Measurements from ENCODE around the gene PDS5A. TPM values are rescaled to one million over a fixed set of nuclear protein-coding genes. Genes with fewer than 3 reads are reported as not detected.
"Not testable (repeated sequence)": the region's sequence is repeated elsewhere in the genome, so short reads cannot be mapped to it uniquely, and the experiment has no call there.

The PDS5A gene
- total RNA-seq, 4 donors from 2014 or later: 68.3 to 110 (median 76.8) TPM

DNA sequence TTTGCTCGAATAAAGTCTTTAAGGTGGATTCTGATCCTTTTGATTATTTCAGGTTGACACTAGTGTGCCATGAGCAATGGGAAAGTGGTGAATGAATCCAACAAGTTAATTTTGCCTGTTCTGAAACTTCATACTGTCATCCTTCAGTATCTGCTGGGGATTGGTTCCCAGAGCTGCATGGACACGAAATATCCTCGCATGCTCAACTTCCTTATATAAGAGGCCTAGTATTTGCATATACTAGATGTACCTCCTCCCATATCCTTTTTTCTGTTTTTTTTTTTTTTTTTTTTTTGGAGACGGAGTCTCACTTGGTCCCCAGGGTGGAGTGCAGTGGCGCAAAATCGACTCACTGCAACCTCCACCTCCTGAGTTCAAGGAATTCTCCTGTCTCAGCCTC is 23.0 kb upstream of the PDS5A start:
- TF ChIP-seq POLR2A (IDR thresholded peaks at IDR 0.05): no peak
- TF ChIP-seq, protein P1, sequence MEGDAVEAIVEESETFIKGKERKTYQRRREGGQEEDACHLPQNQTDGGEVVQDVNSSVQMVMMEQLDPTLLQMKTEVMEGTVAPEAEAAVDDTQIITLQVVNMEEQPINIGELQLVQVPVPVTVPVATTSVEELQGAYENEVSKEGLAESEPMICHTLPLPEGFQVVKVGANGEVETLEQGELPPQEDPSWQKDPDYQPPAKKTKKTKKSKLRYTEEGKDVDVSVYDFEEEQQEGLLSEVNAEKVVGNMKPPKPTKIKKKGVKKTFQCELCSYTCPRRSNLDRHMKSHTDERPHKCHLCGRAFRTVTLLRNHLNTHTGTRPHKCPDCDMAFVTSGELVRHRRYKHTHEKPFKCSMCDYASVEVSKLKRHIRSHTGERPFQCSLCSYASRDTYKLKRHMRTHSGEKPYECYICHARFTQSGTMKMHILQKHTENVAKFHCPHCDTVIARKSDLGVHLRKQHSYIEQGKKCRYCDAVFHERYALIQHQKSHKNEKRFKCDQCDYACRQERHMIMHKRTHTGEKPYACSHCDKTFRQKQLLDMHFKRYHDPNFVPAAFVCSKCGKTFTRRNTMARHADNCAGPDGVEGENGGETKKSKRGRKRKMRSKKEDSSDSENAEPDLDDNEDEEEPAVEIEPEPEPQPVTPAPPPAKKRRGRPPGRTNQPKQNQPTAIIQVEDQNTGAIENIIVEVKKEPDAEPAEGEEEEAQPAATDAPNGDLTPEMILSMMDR (IDR thresholded peaks at IDR 0.05): no peak
- H3K9me3 ChIP-seq: no peaks in the 10 kb centered on the region
- no peaks in the 10 kb centered on the region for H3K36me3 ChIP-seq
- H3K4me3 ChIP-seq: no peak overlapping the region
- no peak for DNase-seq
- no peaks in the 10 kb centered on the region for H3K27me3 ChIP-seq
- H3K4me1 ChIP-seq: no peaks in the 10 kb centered on the region
- H3K27ac ChIP-seq: no peak overlapping the region

DNA sequence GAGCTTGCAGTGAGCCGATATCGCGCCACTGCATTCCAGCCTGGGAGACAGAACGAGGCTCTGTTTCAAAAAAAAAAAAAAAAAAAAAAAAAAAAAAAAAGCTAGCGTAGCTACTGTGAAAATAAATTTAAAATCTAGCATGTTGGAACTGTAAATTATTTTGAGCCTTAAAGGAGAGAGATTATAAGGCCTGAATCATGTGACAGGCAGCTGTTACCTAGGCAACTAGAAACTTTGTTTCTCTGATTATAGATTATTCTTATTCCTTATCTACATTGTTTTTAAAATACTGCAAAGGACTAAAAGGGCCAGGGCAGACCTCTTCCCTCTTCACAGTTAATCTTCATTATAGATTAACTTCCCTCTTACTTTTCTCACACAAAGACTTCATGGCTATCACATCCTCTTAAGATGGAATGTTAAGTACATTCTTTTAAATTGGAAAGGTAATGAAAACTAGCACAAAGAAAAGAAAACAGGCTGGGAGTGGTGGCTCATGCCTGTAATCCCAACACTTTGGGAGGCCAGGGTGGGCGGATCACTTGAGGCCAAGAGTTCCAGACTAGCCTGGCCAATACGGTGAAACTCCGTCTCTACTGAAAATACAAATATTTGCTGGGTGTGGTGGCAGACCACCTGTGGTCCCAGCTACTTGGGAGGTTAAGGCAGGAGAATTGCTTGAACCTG is 21.1 kb upstream of the PDS5A start:
- Histone ChIP-seq H3K36me3 (no peaks in the 10 kb centered on the region), H3K4me3 (no peak overlapping the region), H3K4me1 (no peaks in the 10 kb centered on the region), H3K27ac (no peak overlapping the region), H3K9me3 (no peaks in the 10 kb centered on the region), H3K27me3 (no peaks in the 10 kb centered on the region)
- DNase-seq: no peak
- no peak for TF ChIP-seq POLR2A (IDR thresholded peaks at IDR 0.05)
- TF ChIP-seq, protein P1 (IDR thresholded peaks at IDR 0.05): no peak

DNA sequence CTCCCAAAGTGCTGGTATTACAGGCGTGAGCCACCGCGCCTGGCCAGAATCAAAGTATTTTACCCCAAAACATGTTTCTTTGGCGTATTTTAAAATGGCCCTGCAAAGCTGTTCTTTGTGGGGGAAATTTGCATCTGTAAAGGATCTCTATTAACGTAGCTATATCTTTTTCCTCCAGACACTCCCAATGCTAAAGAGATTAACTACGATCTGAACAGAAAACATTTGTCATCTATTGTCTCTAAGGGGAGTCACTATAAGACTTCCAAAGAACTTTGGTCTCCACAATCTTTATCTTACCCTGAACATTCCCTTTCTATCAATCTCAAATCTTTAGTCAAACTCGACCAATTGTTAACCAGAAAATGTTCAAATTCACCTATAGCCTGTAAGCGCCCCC is 19.1 kb upstream of the PDS5A start:
- no peaks in the 10 kb centered on the region for H3K9me3 ChIP-seq
- TF ChIP-seq, protein P1 (IDR thresholded peaks at IDR 0.05): no peak
- no peak for TF ChIP-seq POLR2A (IDR thresholded peaks at IDR 0.05)
- no peaks in the 10 kb centered on the region for H3K4me1 ChIP-seq
- H3K4me3 ChIP-seq: no peak overlapping the region
- H3K27me3 ChIP-seq: no peaks in the 10 kb centered on the region
- H3K27ac ChIP-seq: no peak overlapping the region
- DNase-seq: no peak
- H3K36me3 ChIP-seq: no peaks in the 10 kb centered on the region

DNA sequence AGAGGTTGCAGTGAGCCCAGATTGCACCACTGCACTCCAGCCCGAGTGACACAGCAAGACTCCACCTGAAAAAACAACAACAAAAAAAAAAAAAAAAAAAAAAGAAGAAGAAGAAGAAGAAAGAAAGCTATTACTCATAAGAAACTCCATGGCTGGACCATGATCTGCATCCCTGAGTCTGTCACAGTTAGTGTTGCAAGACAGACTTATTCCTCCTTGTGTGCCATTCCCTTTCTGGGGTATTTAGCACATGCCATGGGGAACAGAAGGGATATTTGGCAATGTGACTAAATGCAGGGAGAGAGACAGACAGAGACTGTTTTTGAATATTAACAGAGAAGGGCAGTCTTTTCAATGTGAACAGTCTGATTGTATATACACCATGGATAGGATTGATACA is 16.7 kb upstream of the PDS5A start:
- DNase-seq: no peak

DNA sequence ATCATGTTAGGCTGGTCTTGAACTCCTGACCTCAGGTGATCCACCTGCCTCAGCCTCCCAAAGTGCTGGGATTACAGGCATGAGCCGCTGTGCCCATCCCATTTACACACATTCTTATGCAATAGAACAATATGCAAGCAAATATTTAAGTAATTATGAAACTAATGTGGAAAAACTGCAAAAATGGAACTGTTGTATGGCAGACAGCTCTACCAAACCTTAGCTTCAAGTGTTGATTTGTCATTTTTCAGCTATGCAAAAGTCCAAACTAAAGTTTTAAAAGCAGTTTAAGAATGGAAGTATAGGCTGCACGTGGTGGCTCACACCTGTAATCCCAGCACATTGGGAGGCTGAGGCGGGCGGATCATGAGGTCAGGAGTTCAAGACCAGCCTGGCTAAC is 11.7 kb upstream of the PDS5A start:
- DNase-seq, H3K27me3 ChIP-seq, H3K9me3 ChIP-seq, H3K36me3 ChIP-seq, H3K27ac ChIP-seq, H3K4me1 ChIP-seq, H3K4me3 ChIP-seq: not testable (repeated sequence)

More for the DNA sequence above, 16.7 kb upstream of the PDS5A start:
- TF ChIP-seq POLR2A (IDR thresholded peaks at IDR 0.05): no peak
- TF ChIP-seq, protein P1 (IDR thresholded peaks at IDR 0.05): no peak
- Histone ChIP-seq H3K9me3 (no peaks in the 10 kb centered on the region), H3K27me3 (no peaks in the 10 kb centered on the region), H3K4me1 (no peaks in the 10 kb centered on the region), H3K36me3 (no peaks in the 10 kb centered on the region), H3K27ac (no peak overlapping the region), H3K4me3 (no peak overlapping the region)

DNA sequence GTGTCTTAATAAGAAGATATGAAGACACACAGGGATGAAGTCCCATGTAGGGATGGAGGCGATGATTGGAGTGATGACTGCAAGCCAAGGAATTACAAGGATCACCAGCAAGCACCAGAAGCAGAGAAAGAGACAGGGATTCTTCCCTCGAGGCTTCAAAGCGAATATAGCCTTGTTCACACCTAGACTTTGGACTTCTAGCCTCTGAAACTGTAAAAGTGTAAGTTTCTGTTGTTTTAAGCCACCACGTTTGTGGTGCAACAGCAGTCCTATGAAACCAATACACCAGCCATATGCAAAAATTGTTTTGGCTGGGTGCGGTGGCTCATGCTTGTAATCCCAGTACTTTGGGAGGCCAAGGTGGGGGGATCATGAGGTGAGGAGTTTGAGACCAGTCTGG is 9.8 kb upstream of the PDS5A start:
- DNase-seq: no peak
- H3K36me3 ChIP-seq: no peaks in the 10 kb centered on the region
- TF ChIP-seq POLR2A (IDR thresholded peaks at IDR 0.05): no peak
- TF ChIP-seq, protein P1 (IDR thresholded peaks at IDR 0.05): no peak
- no peaks in the 10 kb centered on the region for H3K9me3 ChIP-seq
- no peaks in the 10 kb centered on the region for H3K4me1 ChIP-seq
- H3K4me3 ChIP-seq: no peak overlapping the region
- no peak overlapping the region for H3K27ac ChIP-seq
- H3K27me3 ChIP-seq: no peaks in the 10 kb centered on the region
